K562 (cell line): ENCODE data around the gene CLIP1. TPM values are rescaled to one million over a fixed set of nuclear protein-coding genes. Genes with fewer than 3 reads are reported as not detected.
A peak's percentile ranks its signal among the peaks of the same experiment; 100 is the strongest.
"Not testable (repeated sequence)": the region's sequence is repeated elsewhere in the genome, so short reads cannot be mapped to it uniquely, and the experiment has no call there.

ENCODE experiments used
- ATAC-seq: fragments of 200-7000 bp; cut with Tn5 transposase; 3 replicates; pipeline ENCODE4 v1.9.1; 2020; ENCODE audit warnings: moderate library complexity
- BruUV-seq: library from RNA; stranded (reverse); fragments of 400-500 nt; replicated peaks from 2 replicates; lab custom pipeline; 2021; lab: Mats Ljungman, UMichigan
- CTCF ChIA-PET: fragments of 300-600 bp; formaldehyde crosslinking; extraction: SDS; loops from one replicate; lab custom pipeline; 2021; ENCODE audit warnings: low intra/inter-chr PET ratio; lab: Yijun Ruan, JAX
- POLR2A ChIA-PET: fragments of 300-600, 350-650 bp; sonication (Branson Sonifier 250); formaldehyde crosslinking; extraction: SDS; loops from one replicate; lab custom pipeline; 2021; ENCODE audit warnings: antibody characterized with exemption, inconsistent platforms; lab: Yijun Ruan, JAX
- DNase-seq, 4 experiments: peaks; one replicate each; pipeline versions ENCODE4 v3.0.0 to v3.0.0-alpha.2; 2011 to 2018; ENCODE audit warnings: low spot score in 3 of 4, mixed read lengths in 3 of 4; ENCODE audit errors: extremely low read depth in 1 of 4
- FAIRE-seq: peaks from 2 replicates; lab custom pipeline; 2011; peaks lifted over from hg19 to GRCh38; lab: Jason Lieb, UNC
- H2AFZ ChIP-seq: 2 replicates; pipeline ENCODE4 v1.6.0; 2011; ENCODE audit warnings: low read depth, low read length, control low read depth, inconsistent platforms
- H3K27ac ChIP-seq: fragments of 200-600 bp; 3 replicates; pipeline ENCODE4 v1.8.0; 2011; ENCODE audit warnings: low read depth, mild to moderate bottlenecking, control low read depth, inconsistent platforms, low read length, moderate library complexity, mixed read lengths; ENCODE audit errors: extremely low read depth
- H3K27me3 ChIP-seq, 2 experiments: fragments of 300-600 bp in 1 of 2; 2 replicates in 1 of 2; 3 replicates in 1 of 2; pipeline versions ENCODE4 v1.6.0 to v1.8.0; 2011; ENCODE audit warnings: inconsistent platforms in 2 of 2, low read length in 2 of 2, mild to moderate bottlenecking in 1 of 2, mixed read lengths in 1 of 2, moderate library complexity in 1 of 2; ENCODE audit not compliant: control insufficient read depth in 2 of 2, insufficient read depth in 2 of 2
- H3K36me3 ChIP-seq: fragments of 300-600 bp; 3 replicates; pipeline ENCODE4 v1.8.0; 2011; ENCODE audit warnings: mild to moderate bottlenecking, low read length, inconsistent platforms; ENCODE audit not compliant: control insufficient read depth, insufficient read depth
- H3K4me1 ChIP-seq, 2 experiments: fragments of 200-600 bp in 1 of 2; replicated peaks in 1 of 2; 2 replicates in 1 of 2; 3 replicates in 1 of 2; pipeline versions ENCODE4 v1.5.1 to v1.8.0; 2011; ENCODE audit warnings: inconsistent platforms in 2 of 2, low read length in 2 of 2, mild to moderate bottlenecking in 1 of 2, mixed read lengths in 1 of 2, moderate library complexity in 1 of 2; ENCODE audit not compliant: control insufficient read depth in 2 of 2, insufficient read depth in 2 of 2
- H3K4me2 ChIP-seq: 2 replicates; pipeline ENCODE4 v1.6.1; 2011; ENCODE audit warnings: low read length, control low read depth, inconsistent platforms, mixed read lengths; ENCODE audit not compliant: insufficient read depth
- H3K4me3 ChIP-seq: fragments of 200-600 bp; sonication (generic), shearing (Covaris generic); 2 replicates; pipeline ENCODE4 v1.5.1; 2016; ENCODE audit warnings: control low read depth, inconsistent platforms
- H3K79me2 ChIP-seq: fragments of 200-600 bp; 3 replicates; pipeline ENCODE4 v1.8.0; 2011; ENCODE audit warnings: low read length, inconsistent platforms; ENCODE audit not compliant: control insufficient read depth, insufficient read depth
- H3K9ac ChIP-seq, 2 experiments: 2 replicates each; pipeline versions ENCODE4 v1.6.0 to v1.6.1; 2011; ENCODE audit warnings: low read depth in 2 of 2, low read length in 2 of 2, control low read depth in 1 of 2, inconsistent platforms in 1 of 2, mild to moderate bottlenecking in 1 of 2, mixed read lengths in 1 of 2; ENCODE audit not compliant: insufficient read depth in 1 of 2
- H3K9me1 ChIP-seq: one replicate; pipeline ENCODE4 v1.6.0; 2011; ENCODE audit warnings: inconsistent platforms, mild to moderate bottlenecking, low read length, moderate library complexity; ENCODE audit not compliant: control insufficient read depth, insufficient read depth
- H3K9me3 ChIP-seq: replicated peaks from 2 replicates; pipeline ENCODE4 v1.5.1; 2011; ENCODE audit warnings: low read depth, low read length, inconsistent platforms; ENCODE audit not compliant: control insufficient read depth, insufficient read depth
- H4K20me1 ChIP-seq: replicated peaks from 2 replicates; pipeline ENCODE4 v1.6.1; 2011; ENCODE audit warnings: low read length, inconsistent platforms, mixed read lengths; ENCODE audit not compliant: control insufficient read depth, insufficient read depth
- ADNP ChIP-seq: fragments of 200-800 bp; sonication (Bioruptor generic); IDR thresholded peaks from 2 replicates; pipeline ENCODE4 v1.6.1; 2016; ENCODE audit warnings: missing genetic modification characterization, missing compliant biosample characterization
- BCOR ChIP-seq: fragments of 450-650 bp; IDR thresholded peaks from 2 replicates; pipeline ENCODE4 v1.6.1; 2016
- RBM25 ChIP-seq: fragments of 200-400 bp; formaldehyde crosslinking; IDR thresholded peaks from 2 replicates; pipeline ENCODE4 v1.6.1; 2018; ENCODE audit warnings: low read length, low read depth, moderate library complexity; ENCODE audit not compliant: severe bottlenecking
- WGBS: fragments of 100-300 bp; shearing (Covaris generic); methylation state at CpG from one replicate; pipeline ENCODE4 v1.1.6; 2016; ENCODE audit warnings: low coverage, mixed read lengths; ENCODE audit not compliant: insufficient coverage; ENCODE audit errors: missing lambda C conversion rate; 5-methylcytosine and 5-hydroxymethylcytosine counted together
- in situ Hi-C: fragments of 300-500 bp; cut with MboI; formaldehyde crosslinking; loops from 4 replicates; pipeline ENCODE4 v1.15.0; 2018; ENCODE audit warnings: inconsistent platforms, mixed read lengths
- intact Hi-C: fragments of 100-400 bp; cut with micrococcal nuclease; formaldehyde crosslinking; loops from 2 replicates; pipeline ENCODE4 v1.14.2; 2022
- polyA plus RNA-seq, 8 experiments: library from polyadenylated mRNA; depleted of rRNA in 4 of 8; stranded (reverse) in 5 of 8; unstranded in 3 of 8; fragments of >200 nt; fragmentation: Nextera tagmentation in 2 of 8; fragmentation: Illumina TruSeq in 1 of 8; extraction: Ambion mirVana in 2 of 8; extraction: Trizol in 1 of 8; gene quantifications; 2 replicates each; pipeline versions ENCODE4 v1.2.1 to v1.2.3, GENCODE V29; 2011 to 2014; ENCODE audit warnings: inconsistent platforms in 1 of 8, missing spikeins in 1 of 8
- total RNA-seq, 7 experiments: library from RNA; depleted of rRNA in 6 of 7; stranded (reverse); fragments of >200 nt in 6 of 7; fragmentation: Illumina TruSeq in 2 of 7; extraction: Trizol in 2 of 7; gene quantifications; 2 replicates each; pipeline versions ENCODE4 v1.2.1 to v1.2.3, GENCODE V29; 2011 to 2021; ENCODE audit warnings: low replicate concordance in 1 of 7

CLIP1 gene
- total and polyA plus RNA-seq, 9 of the 15 experiments (the other 6 are each of a cell fraction or from before 2014, with no cell fraction given) = 5.8 to 33.9 (median 27.6) TPM

GRCh38 chr12:122358403-122358802 lies 64.1 kb downstream of the CLIP1 start:
- H3K79me2 ChIP-seq, in situ Hi-C loops, H3K4me3 ChIP-seq, H4K20me1 ChIP-seq, H3K9ac ChIP-seq, DNase-seq, H3K27me3 ChIP-seq, POLR2A ChIA-PET, H3K9me3 ChIP-seq, H3K4me2 ChIP-seq, ATAC-seq, FAIRE-seq, H3K4me1 ChIP-seq, H3K27ac ChIP-seq, BruUV-seq, H3K9me1 ChIP-seq, H2AFZ ChIP-seq: not testable (repeated sequence)
- CTCF ChIA-PET = interaction anchor here (0.6 kb wide), 1 partner anchor 91 kb away, joined by 3 read pairs; no protein-coding TSS in a partner anchor
- intact Hi-C loops = loop anchor here (5.0 kb wide), 1 partner anchor 874 kb away; the partner anchor contains the start of genes MPHOSPH9 and MTRFR
- H3K36me3 ChIP-seq = peaks cover 49% of the 10 kb centered on the region; the same call in 2 of the 3 replicates
- peak; percentile 87 for TF ChIP-seq ADNP
- TF ChIP-seq RBM25 = peak; percentile 62
- TF ChIP-seq BCOR = peak; percentile 92
- 80% methylated on average over 1 of the region's 2 CpGs for WGBS

- H3K9ac ChIP-seq, H3K4me2 ChIP-seq, H3K27ac ChIP-seq, H3K79me2 ChIP-seq, H3K9me1 ChIP-seq, ATAC-seq, POLR2A ChIA-PET, H3K9me3 ChIP-seq, in situ Hi-C loops, H3K4me3 ChIP-seq, H3K27me3 ChIP-seq, H3K4me1 ChIP-seq, H4K20me1 ChIP-seq, CTCF ChIA-PET, H2AFZ ChIP-seq, DNase-seq, FAIRE-seq, BruUV-seq: not testable (repeated sequence)
- intact Hi-C loops = loop anchor here (5.0 kb wide), 1 partner anchor 875 kb away; the partner anchor contains the start of genes MPHOSPH9 and MTRFR
- H3K36me3 ChIP-seq = peaks cover 50% of the 10 kb centered on the region; the same call in 2 of the 3 replicates
- WGBS = 74% methylated on average over 5 of the region's 32 CpGs
Observed at GRCh38 chr12:122357536-122357935, 64.9 kb downstream of the CLIP1 start.

GRCh38 chr12:122356991-122357390 lies 65.5 kb downstream of the CLIP1 start:
- H3K9me1 ChIP-seq, POLR2A ChIA-PET, H3K9ac ChIP-seq, H3K79me2 ChIP-seq, H3K4me1 ChIP-seq, H3K27me3 ChIP-seq, BruUV-seq, H2AFZ ChIP-seq, in situ Hi-C loops, H3K9me3 ChIP-seq, H3K4me2 ChIP-seq, H4K20me1 ChIP-seq, H3K27ac ChIP-seq, H3K4me3 ChIP-seq, FAIRE-seq, ATAC-seq, DNase-seq: not testable (repeated sequence)
- 83% methylated on average over 4 of the region's 27 CpGs for WGBS
- peaks cover 54% of the 10 kb centered on the region; the same call in 2 of the 3 replicates for H3K36me3 ChIP-seq
- intact Hi-C loops = loop anchor here (1.0 to 5.0 kb wide), 2 partner anchors 51 to 875 kb away; partner anchors contain the start of genes MPHOSPH9 and MTRFR
- CTCF ChIA-PET = interaction anchor here (1.1 kb wide), 1 partner anchor 51 kb away, joined by 4 read pairs; no protein-coding TSS in a partner anchor
